HepG2 (cell line): ENCODE data around the gene GRB2. TPM values are rescaled to one million over a fixed set of nuclear protein-coding genes. Genes with fewer than 3 reads are reported as not detected.

Experiments
- ATF6 ChIP-seq: sonication (generic); formaldehyde crosslinking; conservative IDR thresholded peaks from 2 replicates; pipeline ENCODE4 v1.4.0; 2020; ENCODE audit warnings: missing genetic modification reagents
- FOXO1 ChIP-seq: sonication (generic); formaldehyde crosslinking; IDR thresholded peaks from 2 replicates; pipeline ENCODE4 v1.4.0; 2020; ENCODE audit warnings: missing genetic modification reagents
- HNRNPH1 ChIP-seq: fragments of 200-400 bp; formaldehyde crosslinking; optimal IDR thresholded peaks from 2 replicates; pipeline ENCODE3; 2017; ENCODE audit warnings: mild to moderate bottlenecking, low read depth, low read length
- MBNL3 ChIP-seq: fragments of 250-450 bp; sonication (Bioruptor Pico); conservative IDR thresholded peaks from 2 replicates; pipeline ENCODE4 v1.8.0; 2022; ENCODE audit warnings: mild to moderate bottlenecking, inconsistent platforms
- ZNF138 ChIP-seq: sonication (generic); formaldehyde crosslinking; IDR thresholded peaks from 2 replicates; pipeline ENCODE4 v1.5.0; 2020; ENCODE audit warnings: mild to moderate bottlenecking, low read depth, missing genetic modification reagents
- ZNF18 ChIP-seq: sonication (generic); formaldehyde crosslinking; IDR thresholded peaks from 2 replicates; pipeline ENCODE4 v1.8.0; 2022; ENCODE audit warnings: mild to moderate bottlenecking, missing genetic modification reagents; ENCODE audit not compliant: insufficient replicate concordance
- ZNF235 ChIP-seq: sonication (generic); formaldehyde crosslinking; IDR thresholded peaks from 2 replicates; pipeline ENCODE4 v1.8.1; 2023; ENCODE audit warnings: mild to moderate bottlenecking, missing genetic modification reagents, borderline replicate concordance
- ZNF24 ChIP-seq: fragments of 450-650 bp; IDR thresholded peaks from 2 replicates; pipeline ENCODE4 v1.6.1; 2017; ENCODE audit warnings: antibody characterized with exemption, mild to moderate bottlenecking
- ZNF460 ChIP-seq: sonication (generic); formaldehyde crosslinking; IDR thresholded peaks from 2 replicates; pipeline ENCODE4 v1.5.1; 2020; ENCODE audit warnings: missing genetic modification reagents, mild to moderate bottlenecking, borderline replicate concordance
- ZNF619 ChIP-seq: sonication (generic); formaldehyde crosslinking; IDR thresholded peaks from 2 replicates; pipeline ENCODE4 v1.4.0; 2020; ENCODE audit warnings: mild to moderate bottlenecking, missing genetic modification reagents
- ZNF766 ChIP-seq: sonication (generic); formaldehyde crosslinking; IDR thresholded peaks from 2 replicates; pipeline ENCODE4 v1.5.0; 2020; ENCODE audit warnings: missing genetic modification reagents, borderline replicate concordance
- ZNF883 ChIP-seq: sonication (generic); formaldehyde crosslinking; IDR thresholded peaks from 2 replicates; pipeline ENCODE4 v1.5.1; 2020; ENCODE audit warnings: mild to moderate bottlenecking, missing genetic modification reagents; ENCODE audit errors: not compliant biosample characterization
- polyA plus RNA-seq, 8 experiments: library from polyadenylated mRNA; depleted of rRNA in 3 of 8; stranded (reverse) in 7 of 8; unstranded in 1 of 8; fragments of >200 nt; fragmentation: Illumina TruSeq in 4 of 8; extraction: Trizol in 4 of 8; gene quantifications; 2 replicates each; pipeline versions ENCODE4 v1.2.1 to v1.2.3, GENCODE V29; 2011 to 2016; ENCODE audit warnings: low read depth in 4 of 8, missing spikeins in 1 of 8, mixed read lengths in 1 of 8; ENCODE audit not compliant: insufficient read depth in 1 of 8
- total RNA-seq, 5 experiments: library from RNA; depleted of rRNA; stranded (reverse); fragments of >200 nt; fragmentation: Illumina TruSeq; extraction: Trizol; gene quantifications; 2 replicates each; pipeline ENCODE4 v1.2.3, GENCODE V29; 2016; ENCODE audit warnings: low read depth in 1 of 5
- TF ChIP-seq, protein P1 (sequence below): sonication (generic); formaldehyde crosslinking; IDR thresholded peaks from 2 replicates; pipeline ENCODE4 v1.8.0; 2022; ENCODE audit warnings: mild to moderate bottlenecking, missing genetic modification reagents, moderate library complexity
- TF ChIP-seq, protein P2 (sequence below), 2 experiments: sonication (generic) in 1 of 2; formaldehyde crosslinking in 1 of 2; IDR thresholded peaks; 2 replicates each; pipeline versions ENCODE4 v1.5.1 to v1.6.1; 2011 to 2020; ENCODE audit warnings: borderline replicate concordance in 1 of 2, low read depth in 1 of 2, low read length in 1 of 2, mild to moderate bottlenecking in 1 of 2, missing genetic modification reagents in 1 of 2, moderate library complexity in 1 of 2
- TF ChIP-seq, protein P3 (sequence below): sonication (generic); formaldehyde crosslinking; IDR thresholded peaks from 2 replicates; pipeline ENCODE4 v1.4.0; 2020; ENCODE audit warnings: missing genetic modification reagents, borderline replicate concordance

The GRB2 gene
- total and polyA plus RNA-seq, 2 of the 13 experiments (the other 11 are each of a cell fraction or from before 2014, with no cell fraction given) = 84.6 to 92.3 TPM

DNA sequence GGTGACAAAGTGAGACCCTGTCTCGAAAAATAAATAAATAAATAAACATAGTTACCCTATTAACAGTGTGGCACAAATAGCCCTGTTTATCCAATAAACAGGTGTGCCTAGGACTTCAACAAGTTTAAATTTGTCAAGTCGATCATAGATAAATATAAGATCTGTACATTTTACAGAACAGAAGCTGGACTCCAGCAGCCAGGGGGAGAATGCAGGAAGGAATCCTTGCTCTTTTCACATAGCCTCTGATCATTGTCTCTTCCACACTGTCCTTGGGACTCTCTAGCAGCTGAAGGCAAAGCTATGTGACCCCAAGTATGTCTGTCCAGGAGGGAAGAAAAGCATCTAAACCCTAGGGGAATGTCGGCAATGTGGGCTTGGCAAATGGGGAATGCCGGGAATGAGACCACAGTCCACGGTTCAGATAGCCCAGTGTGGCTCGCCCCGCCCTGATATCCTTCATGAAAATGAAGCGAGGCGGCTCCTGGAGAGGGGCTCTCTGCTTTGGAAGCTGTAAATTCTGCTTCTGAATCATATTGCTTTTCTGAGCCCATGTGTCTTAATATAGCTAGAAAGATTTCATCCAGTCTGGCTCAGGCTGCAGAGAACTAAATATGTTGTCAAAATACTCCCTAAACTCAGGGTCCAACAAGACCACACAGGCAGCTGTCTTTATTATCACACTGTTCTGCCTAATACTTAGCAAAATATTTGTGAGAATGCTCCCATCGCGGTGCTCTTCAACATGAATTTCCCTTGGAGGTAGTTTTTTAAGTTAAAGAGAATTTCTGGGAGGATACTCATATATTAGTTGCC lies 24.9 kb upstream of the GRB2 start (continued):
- TF ChIP-seq, protein P1, sequence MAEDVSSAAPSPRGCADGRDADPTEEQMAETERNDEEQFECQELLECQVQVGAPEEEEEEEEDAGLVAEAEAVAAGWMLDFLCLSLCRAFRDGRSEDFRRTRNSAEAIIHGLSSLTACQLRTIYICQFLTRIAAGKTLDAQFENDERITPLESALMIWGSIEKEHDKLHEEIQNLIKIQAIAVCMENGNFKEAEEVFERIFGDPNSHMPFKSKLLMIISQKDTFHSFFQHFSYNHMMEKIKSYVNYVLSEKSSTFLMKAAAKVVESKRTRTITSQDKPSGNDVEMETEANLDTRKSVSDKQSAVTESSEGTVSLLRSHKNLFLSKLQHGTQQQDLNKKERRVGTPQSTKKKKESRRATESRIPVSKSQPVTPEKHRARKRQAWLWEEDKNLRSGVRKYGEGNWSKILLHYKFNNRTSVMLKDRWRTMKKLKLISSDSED (CRISPR knock-in tag) = no peak
- TF ChIP-seq ZNF460 = no peak
- TF ChIP-seq ZNF138 (CRISPR knock-in tag) = no peak
- no peak for TF ChIP-seq ZNF24
- TF ChIP-seq FOXO1 = peak; percentile 25; the same call in 1 of the 2 replicates
- TF ChIP-seq, protein P2, sequence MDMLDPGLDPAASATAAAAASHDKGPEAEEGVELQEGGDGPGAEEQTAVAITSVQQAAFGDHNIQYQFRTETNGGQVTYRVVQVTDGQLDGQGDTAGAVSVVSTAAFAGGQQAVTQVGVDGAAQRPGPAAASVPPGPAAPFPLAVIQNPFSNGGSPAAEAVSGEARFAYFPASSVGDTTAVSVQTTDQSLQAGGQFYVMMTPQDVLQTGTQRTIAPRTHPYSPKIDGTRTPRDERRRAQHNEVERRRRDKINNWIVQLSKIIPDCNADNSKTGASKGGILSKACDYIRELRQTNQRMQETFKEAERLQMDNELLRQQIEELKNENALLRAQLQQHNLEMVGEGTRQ (IDR thresholded peaks at IDR 0.05; ENCODE audit: low read depth, low read length) = no peak
- TF ChIP-seq, protein P2 (CRISPR knock-in tag; IDR thresholded peaks at IDR 0.05; ENCODE audit: borderline replicate concordance) = no peak
- TF ChIP-seq ZNF18 (CRISPR knock-in tag) = no peak
- TF ChIP-seq ZNF235 (CRISPR knock-in tag) = no peak
- TF ChIP-seq ZNF883 (CRISPR knock-in tag) = no peak
- no peak for TF ChIP-seq HNRNPH1
- TF ChIP-seq ZNF766 (CRISPR knock-in tag) = no peak
- TF ChIP-seq, protein P3, sequence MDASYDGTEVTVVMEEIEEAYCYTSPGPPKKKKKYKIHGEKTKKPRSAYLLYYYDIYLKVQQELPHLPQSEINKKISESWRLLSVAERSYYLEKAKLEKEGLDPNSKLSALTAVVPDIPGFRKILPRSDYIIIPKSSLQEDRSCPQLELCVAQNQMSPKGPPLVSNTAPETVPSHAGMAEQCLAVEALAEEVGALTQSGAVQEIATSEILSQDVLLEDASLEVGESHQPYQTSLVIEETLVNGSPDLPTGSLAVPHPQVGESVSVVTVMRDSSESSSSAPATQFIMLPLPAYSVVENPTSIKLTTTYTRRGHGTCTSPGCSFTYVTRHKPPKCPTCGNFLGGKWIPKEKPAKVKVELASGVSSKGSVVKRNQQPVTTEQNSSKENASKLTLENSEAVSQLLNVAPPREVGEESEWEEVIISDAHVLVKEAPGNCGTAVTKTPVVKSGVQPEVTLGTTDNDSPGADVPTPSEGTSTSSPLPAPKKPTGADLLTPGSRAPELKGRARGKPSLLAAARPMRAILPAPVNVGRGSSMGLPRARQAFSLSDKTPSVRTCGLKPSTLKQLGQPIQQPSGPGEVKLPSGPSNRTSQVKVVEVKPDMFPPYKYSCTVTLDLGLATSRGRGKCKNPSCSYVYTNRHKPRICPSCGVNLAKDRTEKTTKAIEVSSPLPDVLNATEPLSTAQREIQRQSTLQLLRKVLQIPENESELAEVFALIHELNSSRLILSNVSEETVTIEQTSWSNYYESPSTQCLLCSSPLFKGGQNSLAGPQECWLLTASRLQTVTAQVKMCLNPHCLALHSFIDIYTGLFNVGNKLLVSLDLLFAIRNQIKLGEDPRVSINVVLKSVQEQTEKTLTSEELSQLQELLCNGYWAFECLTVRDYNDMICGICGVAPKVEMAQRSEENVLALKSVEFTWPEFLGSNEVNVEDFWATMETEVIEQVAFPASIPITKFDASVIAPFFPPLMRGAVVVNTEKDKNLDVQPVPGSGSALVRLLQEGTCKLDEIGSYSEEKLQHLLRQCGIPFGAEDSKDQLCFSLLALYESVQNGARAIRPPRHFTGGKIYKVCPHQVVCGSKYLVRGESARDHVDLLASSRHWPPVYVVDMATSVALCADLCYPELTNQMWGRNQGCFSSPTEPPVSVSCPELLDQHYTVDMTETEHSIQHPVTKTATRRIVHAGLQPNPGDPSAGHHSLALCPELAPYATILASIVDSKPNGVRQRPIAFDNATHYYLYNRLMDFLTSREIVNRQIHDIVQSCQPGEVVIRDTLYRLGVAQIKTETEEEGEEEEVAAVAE (CRISPR knock-in tag) = 0 out of 2 replicates have a peak, but pooled peaks have one; percentile 23
- TF ChIP-seq ZNF619 = no peak
- TF ChIP-seq MBNL3 (CRISPR knock-in tag) = no peak
- TF ChIP-seq ATF6 = no peak
